ENCODE results near the gene SDK1. TPM values are rescaled to one million over a fixed set of nuclear protein-coding genes. Genes with fewer than 3 reads are reported as not detected.

Gene SDK1
- total and polyA plus RNA-seq, 2 donors (not counting 3 experiments of a cell fraction or from before 2014, with no cell fraction given) = 1.6 to 3.9 TPM

DNA sequence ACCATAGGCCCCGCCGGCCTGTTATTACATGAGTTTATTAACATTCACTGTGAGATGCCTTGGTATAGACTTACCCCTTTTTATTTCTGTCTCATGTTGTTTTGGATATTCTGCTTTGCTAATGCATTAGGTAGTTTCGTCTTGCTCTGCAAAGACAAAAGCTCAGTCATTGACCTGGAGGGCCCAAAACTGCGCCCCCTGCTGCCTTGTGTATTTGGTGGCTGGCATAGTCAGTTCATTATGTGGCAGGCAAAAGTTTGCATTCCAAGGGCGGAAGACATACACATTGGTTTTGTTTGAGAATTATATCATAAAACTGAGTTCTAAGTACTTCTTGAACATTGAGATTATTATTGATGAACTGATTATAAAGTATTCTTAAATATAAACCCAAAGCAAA lies 372.5 kb downstream of the SDK1 start:
- H3K4me3 ChIP-seq (replicated peaks in 1 of 3; ENCODE audit: insufficient read depth in 1 of 3, low read depth in 1 of 3, low read length in 3 of 3) = no peak overlapping the region
- no peaks in the 10 kb centered on the region for H4K20me1 ChIP-seq (replicated peaks; ENCODE audit: control insufficient read depth, extremely low read depth, insufficient read depth, low read length)
- no peaks in the 10 kb centered on the region for H3K79me2 ChIP-seq (ENCODE audit: control insufficient read depth, insufficient read depth, low read length)
- CTCF ChIA-PET = interaction anchor here (0.7 to 3.8 kb wide), 20 partner anchors 10 to 808 kb away, joined by 3 to 43 read pairs (median 4); partner anchors contain the start of gene SDK1
- POLR2A ChIA-PET = no interaction called here
- H3K36me3 ChIP-seq (ENCODE audit: control insufficient read depth in 2 of 2, extremely low read depth in 1 of 2, insufficient read depth in 2 of 2, low read length in 2 of 2) = no peaks in the 10 kb centered on the region
- no peaks in the 10 kb centered on the region for H3K4me1 ChIP-seq (ENCODE audit: control insufficient read depth, extremely low read depth, insufficient read depth, low read length)
- TF ChIP-seq, protein P1, sequence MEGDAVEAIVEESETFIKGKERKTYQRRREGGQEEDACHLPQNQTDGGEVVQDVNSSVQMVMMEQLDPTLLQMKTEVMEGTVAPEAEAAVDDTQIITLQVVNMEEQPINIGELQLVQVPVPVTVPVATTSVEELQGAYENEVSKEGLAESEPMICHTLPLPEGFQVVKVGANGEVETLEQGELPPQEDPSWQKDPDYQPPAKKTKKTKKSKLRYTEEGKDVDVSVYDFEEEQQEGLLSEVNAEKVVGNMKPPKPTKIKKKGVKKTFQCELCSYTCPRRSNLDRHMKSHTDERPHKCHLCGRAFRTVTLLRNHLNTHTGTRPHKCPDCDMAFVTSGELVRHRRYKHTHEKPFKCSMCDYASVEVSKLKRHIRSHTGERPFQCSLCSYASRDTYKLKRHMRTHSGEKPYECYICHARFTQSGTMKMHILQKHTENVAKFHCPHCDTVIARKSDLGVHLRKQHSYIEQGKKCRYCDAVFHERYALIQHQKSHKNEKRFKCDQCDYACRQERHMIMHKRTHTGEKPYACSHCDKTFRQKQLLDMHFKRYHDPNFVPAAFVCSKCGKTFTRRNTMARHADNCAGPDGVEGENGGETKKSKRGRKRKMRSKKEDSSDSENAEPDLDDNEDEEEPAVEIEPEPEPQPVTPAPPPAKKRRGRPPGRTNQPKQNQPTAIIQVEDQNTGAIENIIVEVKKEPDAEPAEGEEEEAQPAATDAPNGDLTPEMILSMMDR (IDR thresholded peaks at IDR 0.05; ENCODE audit: extremely low read depth in 1 of 2, insufficient read depth in 1 of 2, low read depth in 1 of 2, low read length in 2 of 2) = peak; percentile 37 to 54
- no peak for TF ChIP-seq FOS (IDR thresholded peaks at IDR 0.05; ENCODE audit: borderline replicate concordance, insufficient read depth, low read length)
- dilution Hi-C loops (cut with MboI; ENCODE audit: extremely low pct_ligation_motif_present, low sequenced_read_pairs) = no loop called here
- H3K27me3 ChIP-seq (ENCODE audit: control insufficient read depth in 2 of 2, insufficient read depth in 2 of 2, low read length in 2 of 2) = no peaks in the 10 kb centered on the region
- FAIRE-seq = peak; percentile 71
- no peaks in the 10 kb centered on the region for H3K9me1 ChIP-seq (replicated peaks; ENCODE audit: control insufficient read depth, extremely low read depth, insufficient read depth, low read length)
- H3K4me2 ChIP-seq (ENCODE audit: insufficient read depth, low read length) = no peak overlapping the region
- BruUV-seq (replicated peaks) = no TSS peak
- DNase-seq (ENCODE audit: low read depth, low spot score) = peak; percentile 25
- H3K9me3 ChIP-seq (replicated peaks; ENCODE audit: control insufficient read depth, insufficient read depth, low read length) = no peaks in the 10 kb centered on the region
- H2AFZ ChIP-seq (ENCODE audit: low read depth, low read length) = no peak overlapping the region
- no peak overlapping the region for H3K9ac ChIP-seq (replicated peaks; ENCODE audit: extremely low read depth, insufficient read depth, low read length)
- H3K27ac ChIP-seq (ENCODE audit: insufficient read depth, low read depth, low read length) = no peak overlapping the region
- intact Hi-C loops (cut with micrococcal nuclease) = loop anchor here (1.0 to 10.0 kb wide), 4 partner anchors 191 to 809 kb away; partner anchors contain the start of gene SDK1

DNA sequence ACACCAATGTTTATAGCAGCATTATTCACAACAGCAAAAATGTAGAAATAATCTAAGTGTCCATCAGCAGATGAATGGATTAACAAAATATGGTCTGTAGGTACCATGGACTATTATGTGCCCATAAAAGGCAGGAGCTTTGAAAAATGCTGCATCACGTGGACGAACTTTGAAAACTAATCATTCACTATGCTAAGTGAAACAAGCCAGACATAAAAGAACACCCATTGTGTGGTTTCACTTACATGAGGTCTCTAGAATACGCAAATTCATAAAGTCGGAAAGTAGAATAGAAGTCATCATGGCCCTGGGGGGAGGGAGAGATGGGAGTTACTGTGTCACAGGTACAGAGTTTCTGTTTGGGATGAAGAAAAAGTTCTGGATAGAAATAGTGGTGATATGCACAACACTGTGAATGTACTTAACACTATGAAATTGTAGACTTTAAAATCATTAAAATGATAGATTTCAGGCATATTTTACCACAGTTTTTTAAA lies 377.3 kb downstream of the SDK1 start:
- H4K20me1 ChIP-seq (replicated peaks; ENCODE audit: control insufficient read depth, extremely low read depth, insufficient read depth, low read length) = no peaks in the 10 kb centered on the region
- H3K27me3 ChIP-seq (ENCODE audit: control insufficient read depth in 2 of 2, insufficient read depth in 2 of 2, low read length in 2 of 2) = no peaks in the 10 kb centered on the region
- H3K9me3 ChIP-seq (replicated peaks; ENCODE audit: control insufficient read depth, insufficient read depth, low read length) = no peaks in the 10 kb centered on the region
- TF ChIP-seq POLR2A (IDR thresholded peaks at IDR 0.05; ENCODE audit: low read depth, low read length) = no peak
- no peak for TF ChIP-seq JUN (IDR thresholded peaks at IDR 0.05; ENCODE audit: borderline replicate concordance, insufficient read depth, insufficient read length, low read depth)
- TF ChIP-seq FOS (IDR thresholded peaks at IDR 0.05; ENCODE audit: borderline replicate concordance, insufficient read depth, low read length) = no peak
- TF ChIP-seq, protein P2, sequence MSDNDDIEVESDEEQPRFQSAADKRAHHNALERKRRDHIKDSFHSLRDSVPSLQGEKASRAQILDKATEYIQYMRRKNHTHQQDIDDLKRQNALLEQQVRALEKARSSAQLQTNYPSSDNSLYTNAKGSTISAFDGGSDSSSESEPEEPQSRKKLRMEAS (IDR thresholded peaks at IDR 0.05; ENCODE audit: insufficient read depth, insufficient read length) = no peak
- no peak for TF ChIP-seq GATA2 (IDR thresholded peaks at IDR 0.05; ENCODE audit: insufficient read depth, insufficient read length, low read depth, low read length)
- TF ChIP-seq, protein P1 (IDR thresholded peaks at IDR 0.05; ENCODE audit: extremely low read depth in 1 of 2, insufficient read depth in 1 of 2, low read depth in 1 of 2, low read length in 2 of 2) = no peak
- TF ChIP-seq POLR2AphosphoS5 (IDR thresholded peaks at IDR 0.05; ENCODE audit: insufficient read depth, low read depth, low read length) = no peak
- no peak for TF ChIP-seq MYC (IDR thresholded peaks at IDR 0.05; ENCODE audit: low read depth, low read length)
- TF ChIP-seq EZH2 (IDR thresholded peaks at IDR 0.05; ENCODE audit: borderline replicate concordance, low read depth, low read length, severe bottlenecking) = no peak
- DNase-seq (ENCODE audit: low read depth, low spot score) (no peak), FAIRE-seq (no peak)
- H3K9me1 ChIP-seq (replicated peaks; ENCODE audit: control insufficient read depth, extremely low read depth, insufficient read depth, low read length) = no peaks in the 10 kb centered on the region
- no TSS peak for BruUV-seq (replicated peaks)
- H3K27ac ChIP-seq (ENCODE audit: insufficient read depth, low read depth, low read length) = no peak overlapping the region
- H3K79me2 ChIP-seq (ENCODE audit: control insufficient read depth, insufficient read depth, low read length) = no peaks in the 10 kb centered on the region
- dilution Hi-C loops (cut with MboI; ENCODE audit: extremely low pct_ligation_motif_present, low sequenced_read_pairs) = no loop called here
- H2AFZ ChIP-seq (ENCODE audit: low read depth, low read length) = no peak overlapping the region
- intact Hi-C loops (cut with micrococcal nuclease) = loop anchor here (10.0 kb wide), 2 partner anchors 284 to 814 kb away; no protein-coding TSS in a partner anchor
- no peak overlapping the region for H3K4me3 ChIP-seq (replicated peaks in 1 of 3; ENCODE audit: insufficient read depth in 1 of 3, low read depth in 1 of 3, low read length in 3 of 3)
- no peaks in the 10 kb centered on the region for H3K4me1 ChIP-seq (ENCODE audit: control insufficient read depth, extremely low read depth, insufficient read depth, low read length)
- no peaks in the 10 kb centered on the region for H3K36me3 ChIP-seq (ENCODE audit: control insufficient read depth in 2 of 2, extremely low read depth in 1 of 2, insufficient read depth in 2 of 2, low read length in 2 of 2)
- POLR2A ChIA-PET = no interaction called here
- H3K9ac ChIP-seq (replicated peaks; ENCODE audit: extremely low read depth, insufficient read depth, low read length) = no peak overlapping the region
- CTCF ChIA-PET = no interaction called here
- no peak overlapping the region for H3K4me2 ChIP-seq (ENCODE audit: insufficient read depth, low read length)

Data from endothelial cell of umbilical vein (primary cell).